Measurements from ENCODE around the gene SLC16A12. TPM values are rescaled to one million over a fixed set of nuclear protein-coding genes. Genes with fewer than 3 reads are reported as not detected.

SLC16A12 gene
- total and polyA plus RNA-seq, 10 of the 15 experiments (the other 5 are each of a cell fraction or from before 2014, with no cell fraction given) = not detected

DNA sequence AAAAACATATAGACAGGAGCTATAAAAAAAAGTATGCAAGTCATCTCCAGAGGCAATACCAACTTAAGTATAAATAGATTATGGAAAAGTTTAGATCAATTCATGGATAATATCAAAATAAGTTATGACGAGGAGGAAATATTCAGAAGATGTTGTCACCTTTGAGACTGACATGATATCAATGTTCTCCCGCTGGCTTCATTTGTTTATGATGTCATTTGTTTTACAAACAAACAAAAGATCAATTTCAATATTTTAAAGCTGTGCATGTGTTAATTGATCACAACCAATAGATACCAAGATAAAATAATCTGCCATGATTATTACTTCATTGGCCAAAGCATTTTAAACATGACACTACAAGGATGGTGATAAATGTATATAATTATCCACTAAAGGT is 43.5 kb downstream of the SLC16A12 start:
- H3K4me3 ChIP-seq = no peak overlapping the region
- DNase-seq (ENCODE audit: low read depth, low spot score) = no peak
- H3K79me2 ChIP-seq (ENCODE audit: control insufficient read depth, insufficient read depth, low read length) = no peaks in the 10 kb centered on the region
- no peaks in the 10 kb centered on the region for H3K4me1 ChIP-seq (ENCODE audit: control insufficient read depth, insufficient read depth, low read length)
- H3K36me3 ChIP-seq (ENCODE audit: control insufficient read depth in 2 of 2, insufficient read depth in 2 of 2, low read length in 1 of 2) = no peaks in the 10 kb centered on the region
- ChIA-PET SMC1A (ENCODE audit: uncharacterized antibody, unreplicated experiment) (no interaction called here), POLR2A (no interaction called here), CTCF (no interaction called here), RAD21 (ENCODE audit: unreplicated experiment) (no interaction called here)
- WGBS (ENCODE audit: insufficient coverage, insufficient replicate concordance, low lambda C conversion rate, missing lambda C conversion rate) = 14% methylated on average over 2 of the region's 2 CpGs
- no peak overlapping the region for H3K4me2 ChIP-seq (ENCODE audit: control insufficient read depth, insufficient read depth)
- FAIRE-seq = no peak
- no peak overlapping the region for H3K27ac ChIP-seq (ENCODE audit: control insufficient read depth, insufficient read depth)
- H3K9me3 ChIP-seq (replicated peaks; ENCODE audit: control insufficient read depth, insufficient read depth, low read length) = no peaks in the 10 kb centered on the region
- peaks cover 0 to 7% of the 10 kb centered on the region in 2 experiments; a peak in 2 of 4 replicates for H3K27me3 ChIP-seq (replicated peaks in 1 of 2; ENCODE audit: control insufficient read depth in 2 of 2, insufficient read depth in 2 of 2, low read length in 1 of 2)
- H2AFZ ChIP-seq (ENCODE audit: control insufficient read depth, low read depth, low read length) = no peak overlapping the region
- intact Hi-C loops (cut with micrococcal nuclease; ENCODE audit: unreplicated experiment) = no loop called here
- TF ChIP-seq RUNX3 (IDR thresholded peaks at IDR 0.05; ENCODE audit: low read length) = no peak
- TF ChIP-seq, protein P1, sequence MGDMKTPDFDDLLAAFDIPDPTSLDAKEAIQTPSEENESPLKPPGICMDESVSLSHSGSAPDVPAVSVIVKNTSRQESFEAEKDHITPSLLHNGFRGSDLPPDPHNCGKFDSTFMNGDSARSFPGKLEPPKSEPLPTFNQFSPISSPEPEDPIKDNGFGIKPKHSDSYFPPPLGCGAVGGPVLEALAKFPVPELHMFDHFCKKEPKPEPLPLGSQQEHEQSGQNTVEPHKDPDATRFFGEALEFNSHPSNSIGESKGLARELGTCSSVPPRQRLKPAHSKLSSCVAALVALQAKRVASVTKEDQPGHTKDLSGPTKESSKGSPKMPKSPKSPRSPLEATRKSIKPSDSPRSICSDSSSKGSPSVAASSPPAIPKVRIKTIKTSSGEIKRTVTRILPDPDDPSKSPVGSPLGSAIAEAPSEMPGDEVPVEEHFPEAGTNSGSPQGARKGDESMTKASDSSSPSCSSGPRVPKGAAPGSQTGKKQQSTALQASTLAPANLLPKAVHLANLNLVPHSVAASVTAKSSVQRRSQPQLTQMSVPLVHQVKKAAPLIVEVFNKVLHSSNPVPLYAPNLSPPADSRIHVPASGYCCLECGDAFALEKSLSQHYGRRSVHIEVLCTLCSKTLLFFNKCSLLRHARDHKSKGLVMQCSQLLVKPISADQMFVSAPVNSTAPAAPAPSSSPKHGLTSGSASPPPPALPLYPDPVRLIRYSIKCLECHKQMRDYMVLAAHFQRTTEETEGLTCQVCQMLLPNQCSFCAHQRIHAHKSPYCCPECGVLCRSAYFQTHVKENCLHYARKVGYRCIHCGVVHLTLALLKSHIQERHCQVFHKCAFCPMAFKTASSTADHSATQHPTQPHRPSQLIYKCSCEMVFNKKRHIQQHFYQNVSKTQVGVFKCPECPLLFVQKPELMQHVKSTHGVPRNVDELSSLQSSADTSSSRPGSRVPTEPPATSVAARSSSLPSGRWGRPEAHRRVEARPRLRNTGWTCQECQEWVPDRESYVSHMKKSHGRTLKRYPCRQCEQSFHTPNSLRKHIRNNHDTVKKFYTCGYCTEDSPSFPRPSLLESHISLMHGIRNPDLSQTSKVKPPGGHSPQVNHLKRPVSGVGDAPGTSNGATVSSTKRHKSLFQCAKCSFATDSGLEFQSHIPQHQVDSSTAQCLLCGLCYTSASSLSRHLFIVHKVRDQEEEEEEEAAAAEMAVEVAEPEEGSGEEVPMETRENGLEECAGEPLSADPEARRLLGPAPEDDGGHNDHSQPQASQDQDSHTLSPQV (IDR thresholded peaks at IDR 0.05) = no peak
- no peak for TF ChIP-seq PAX8 (IDR thresholded peaks at IDR 0.05)
- no peak for TF ChIP-seq MEF2A (IDR thresholded peaks at IDR 0.05; ENCODE audit: insufficient read depth, low read depth, low read length)
- no peak for TF ChIP-seq RFX5 (IDR thresholded peaks at IDR 0.05; ENCODE audit: low read depth, low read length)
- TF ChIP-seq, protein P2, sequence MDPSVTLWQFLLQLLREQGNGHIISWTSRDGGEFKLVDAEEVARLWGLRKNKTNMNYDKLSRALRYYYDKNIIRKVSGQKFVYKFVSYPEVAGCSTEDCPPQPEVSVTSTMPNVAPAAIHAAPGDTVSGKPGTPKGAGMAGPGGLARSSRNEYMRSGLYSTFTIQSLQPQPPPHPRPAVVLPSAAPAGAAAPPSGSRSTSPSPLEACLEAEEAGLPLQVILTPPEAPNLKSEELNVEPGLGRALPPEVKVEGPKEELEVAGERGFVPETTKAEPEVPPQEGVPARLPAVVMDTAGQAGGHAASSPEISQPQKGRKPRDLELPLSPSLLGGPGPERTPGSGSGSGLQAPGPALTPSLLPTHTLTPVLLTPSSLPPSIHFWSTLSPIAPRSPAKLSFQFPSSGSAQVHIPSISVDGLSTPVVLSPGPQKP (IDR thresholded peaks at IDR 0.05; ENCODE audit: low read depth, low read length) = no peak
- in situ Hi-C loops (cut with MboI) = no loop called here
- no TSS peak for BruUV-seq (replicated peaks)
- no peak overlapping the region for H3K9ac ChIP-seq (ENCODE audit: control insufficient read depth, insufficient read depth, low read length)
- no peaks in the 10 kb centered on the region for H4K20me1 ChIP-seq (ENCODE audit: control insufficient read depth, insufficient read depth)
- ATAC-seq = no peak
